ENCODE measurements around the gene CFAP74. TPM values are rescaled to one million over a fixed set of nuclear protein-coding genes. Genes with fewer than 3 reads are reported as not detected.

The CFAP74 gene
- total and polyA plus RNA-seq, 9 of the 15 experiments (the other 6 are each of a cell fraction or from before 2014, with no cell fraction given): 0.03 to 0.15 (median 0.05) TPM; not detected in 6

DNA sequence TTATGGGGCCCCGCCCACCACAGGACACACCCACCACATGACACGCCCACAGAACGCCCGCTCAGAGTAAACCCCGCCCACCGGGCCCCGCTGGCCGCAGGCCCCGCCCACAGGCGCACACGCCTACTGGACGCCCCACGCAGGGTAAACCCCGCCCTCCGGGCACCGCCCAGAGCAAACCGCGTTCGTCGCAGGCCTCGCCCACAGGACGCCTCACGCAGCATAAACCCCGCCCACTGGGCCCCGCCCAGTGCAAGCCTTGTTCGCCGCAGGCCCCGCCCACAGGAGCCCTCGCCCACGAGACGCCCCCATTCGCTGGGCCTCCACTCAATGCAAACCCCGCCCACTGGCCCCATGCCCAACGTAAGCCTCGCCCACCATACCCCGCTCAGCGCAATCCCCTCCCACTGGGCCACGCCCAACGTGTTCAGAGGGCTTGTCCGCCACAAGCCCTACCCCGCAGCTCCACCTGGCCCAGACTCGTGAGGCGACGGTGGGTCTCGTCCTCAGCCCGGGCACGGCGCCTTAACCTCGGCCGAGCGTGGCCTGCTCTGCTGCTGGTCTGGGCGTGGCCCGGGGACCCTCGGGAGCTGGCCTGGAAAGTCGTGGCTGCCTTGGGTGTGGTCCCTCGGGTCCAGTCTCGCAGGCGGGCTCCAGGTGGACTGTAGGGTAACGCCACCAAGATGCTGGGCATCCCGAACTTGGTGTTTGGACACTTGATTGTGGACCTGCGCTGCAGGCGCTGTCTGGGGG, 84.1 kb downstream of the CFAP74 start (continued):
- TF ChIP-seq, protein P1, sequence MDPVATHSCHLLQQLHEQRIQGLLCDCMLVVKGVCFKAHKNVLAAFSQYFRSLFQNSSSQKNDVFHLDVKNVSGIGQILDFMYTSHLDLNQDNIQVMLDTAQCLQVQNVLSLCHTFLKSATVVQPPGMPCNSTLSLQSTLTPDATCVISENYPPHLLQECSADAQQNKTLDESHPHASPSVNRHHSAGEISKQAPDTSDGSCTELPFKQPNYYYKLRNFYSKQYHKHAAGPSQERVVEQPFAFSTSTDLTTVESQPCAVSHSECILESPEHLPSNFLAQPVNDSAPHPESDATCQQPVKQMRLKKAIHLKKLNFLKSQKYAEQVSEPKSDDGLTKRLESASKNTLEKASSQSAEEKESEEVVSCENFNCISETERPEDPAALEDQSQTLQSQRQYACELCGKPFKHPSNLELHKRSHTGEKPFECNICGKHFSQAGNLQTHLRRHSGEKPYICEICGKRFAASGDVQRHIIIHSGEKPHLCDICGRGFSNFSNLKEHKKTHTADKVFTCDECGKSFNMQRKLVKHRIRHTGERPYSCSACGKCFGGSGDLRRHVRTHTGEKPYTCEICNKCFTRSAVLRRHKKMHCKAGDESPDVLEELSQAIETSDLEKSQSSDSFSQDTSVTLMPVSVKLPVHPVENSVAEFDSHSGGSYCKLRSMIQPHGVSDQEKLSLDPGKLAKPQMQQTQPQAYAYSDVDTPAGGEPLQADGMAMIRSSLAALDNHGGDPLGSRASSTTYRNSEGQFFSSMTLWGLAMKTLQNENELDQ (CRISPR knock-in tag; IDR thresholded peaks at IDR 0.05; ENCODE audit: borderline replicate concordance): no peak
- TF ChIP-seq SNRNP70 (optimal IDR thresholded peaks at IDR 0.05; ENCODE audit: low read depth, low read length) (no peak), CBX8 (IDR thresholded peaks at IDR 0.05; ENCODE audit: borderline replicate concordance, extremely low read depth, low read depth, low read length, poor library complexity, severe bottlenecking) (no peak), TSC22D4 (tag; IDR thresholded peaks at IDR 0.05) (no peak), MEF2A (IDR thresholded peaks at IDR 0.05; ENCODE audit: control insufficient read depth, low read depth, low read length) (no peak), CCAR2 (IDR thresholded peaks at IDR 0.05; ENCODE audit: low read depth, low read length) (no peak), NCOR1 (IDR thresholded peaks at IDR 0.05) (no peak), GTF2E2 (tag; IDR thresholded peaks at IDR 0.05) (no peak), ZNF780A (CRISPR knock-in tag; IDR thresholded peaks at IDR 0.05) (no peak), SMAD1 (IDR thresholded peaks at IDR 0.05; ENCODE audit: low read depth, low read length, partially characterized antibody) (no peak), CAMTA2 (CRISPR knock-in tag; conservative IDR thresholded peaks at IDR 0.05) (no peak), PTTG1 (tag; IDR thresholded peaks at IDR 0.05; ENCODE audit: low read depth) (no peak)
- TF ChIP-seq, protein P2, sequence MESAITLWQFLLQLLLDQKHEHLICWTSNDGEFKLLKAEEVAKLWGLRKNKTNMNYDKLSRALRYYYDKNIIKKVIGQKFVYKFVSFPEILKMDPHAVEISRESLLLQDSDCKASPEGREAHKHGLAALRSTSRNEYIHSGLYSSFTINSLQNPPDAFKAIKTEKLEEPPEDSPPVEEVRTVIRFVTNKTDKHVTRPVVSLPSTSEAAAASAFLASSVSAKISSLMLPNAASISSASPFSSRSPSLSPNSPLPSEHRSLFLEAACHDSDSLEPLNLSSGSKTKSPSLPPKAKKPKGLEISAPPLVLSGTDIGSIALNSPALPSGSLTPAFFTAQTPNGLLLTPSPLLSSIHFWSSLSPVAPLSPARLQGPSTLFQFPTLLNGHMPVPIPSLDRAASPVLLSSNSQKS (CRISPR knock-in tag; IDR thresholded peaks at IDR 0.05): no peak
- TF ChIP-seq, protein P3, sequence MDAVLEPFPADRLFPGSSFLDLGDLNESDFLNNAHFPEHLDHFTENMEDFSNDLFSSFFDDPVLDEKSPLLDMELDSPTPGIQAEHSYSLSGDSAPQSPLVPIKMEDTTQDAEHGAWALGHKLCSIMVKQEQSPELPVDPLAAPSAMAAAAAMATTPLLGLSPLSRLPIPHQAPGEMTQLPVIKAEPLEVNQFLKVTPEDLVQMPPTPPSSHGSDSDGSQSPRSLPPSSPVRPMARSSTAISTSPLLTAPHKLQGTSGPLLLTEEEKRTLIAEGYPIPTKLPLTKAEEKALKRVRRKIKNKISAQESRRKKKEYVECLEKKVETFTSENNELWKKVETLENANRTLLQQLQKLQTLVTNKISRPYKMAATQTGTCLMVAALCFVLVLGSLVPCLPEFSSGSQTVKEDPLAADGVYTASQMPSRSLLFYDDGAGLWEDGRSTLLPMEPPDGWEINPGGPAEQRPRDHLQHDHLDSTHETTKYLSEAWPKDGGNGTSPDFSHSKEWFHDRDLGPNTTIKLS (IDR thresholded peaks at IDR 0.05; ENCODE audit: borderline replicate concordance, low read depth): no peak
- TF ChIP-seq, protein P4, sequence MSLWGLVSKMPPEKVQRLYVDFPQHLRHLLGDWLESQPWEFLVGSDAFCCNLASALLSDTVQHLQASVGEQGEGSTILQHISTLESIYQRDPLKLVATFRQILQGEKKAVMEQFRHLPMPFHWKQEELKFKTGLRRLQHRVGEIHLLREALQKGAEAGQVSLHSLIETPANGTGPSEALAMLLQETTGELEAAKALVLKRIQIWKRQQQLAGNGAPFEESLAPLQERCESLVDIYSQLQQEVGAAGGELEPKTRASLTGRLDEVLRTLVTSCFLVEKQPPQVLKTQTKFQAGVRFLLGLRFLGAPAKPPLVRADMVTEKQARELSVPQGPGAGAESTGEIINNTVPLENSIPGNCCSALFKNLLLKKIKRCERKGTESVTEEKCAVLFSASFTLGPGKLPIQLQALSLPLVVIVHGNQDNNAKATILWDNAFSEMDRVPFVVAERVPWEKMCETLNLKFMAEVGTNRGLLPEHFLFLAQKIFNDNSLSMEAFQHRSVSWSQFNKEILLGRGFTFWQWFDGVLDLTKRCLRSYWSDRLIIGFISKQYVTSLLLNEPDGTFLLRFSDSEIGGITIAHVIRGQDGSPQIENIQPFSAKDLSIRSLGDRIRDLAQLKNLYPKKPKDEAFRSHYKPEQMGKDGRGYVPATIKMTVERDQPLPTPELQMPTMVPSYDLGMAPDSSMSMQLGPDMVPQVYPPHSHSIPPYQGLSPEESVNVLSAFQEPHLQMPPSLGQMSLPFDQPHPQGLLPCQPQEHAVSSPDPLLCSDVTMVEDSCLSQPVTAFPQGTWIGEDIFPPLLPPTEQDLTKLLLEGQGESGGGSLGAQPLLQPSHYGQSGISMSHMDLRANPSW (CRISPR knock-in tag; IDR thresholded peaks at IDR 0.05): 0 out of 2 replicates have a peak, but pooled peaks have one; percentile 94
- TF ChIP-seq, protein P5, sequence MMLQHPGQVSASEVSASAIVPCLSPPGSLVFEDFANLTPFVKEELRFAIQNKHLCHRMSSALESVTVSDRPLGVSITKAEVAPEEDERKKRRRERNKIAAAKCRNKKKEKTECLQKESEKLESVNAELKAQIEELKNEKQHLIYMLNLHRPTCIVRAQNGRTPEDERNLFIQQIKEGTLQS (IDR thresholded peaks at IDR 0.05): no peak
- TF ChIP-seq, protein P5 (CRISPR knock-in tag; conservative IDR thresholded peaks at IDR 0.05): no peak
